GM12865 (cell line): ENCODE results near the gene PRSS21.

ENCODE experiments used
- DNase-seq: peaks from one replicate; pipeline ENCODE4 v3.0.0; 2010; ENCODE audit warnings: low read depth
- H3K4me3 ChIP-seq: 2 replicates; pipeline ENCODE4 v1.5.1; 2011; ENCODE audit warnings: mild to moderate bottlenecking, low read depth, low read length, control low read depth
- TF ChIP-seq, protein P1 (sequence below): IDR thresholded peaks from 2 replicates; pipeline ENCODE4 v1.5.1; 2011; ENCODE audit warnings: low read length, control low read depth, low read depth, inconsistent platforms; ENCODE audit not compliant: insufficient read depth; ENCODE audit errors: missing control alignments

The PRSS21 gene

DNA sequence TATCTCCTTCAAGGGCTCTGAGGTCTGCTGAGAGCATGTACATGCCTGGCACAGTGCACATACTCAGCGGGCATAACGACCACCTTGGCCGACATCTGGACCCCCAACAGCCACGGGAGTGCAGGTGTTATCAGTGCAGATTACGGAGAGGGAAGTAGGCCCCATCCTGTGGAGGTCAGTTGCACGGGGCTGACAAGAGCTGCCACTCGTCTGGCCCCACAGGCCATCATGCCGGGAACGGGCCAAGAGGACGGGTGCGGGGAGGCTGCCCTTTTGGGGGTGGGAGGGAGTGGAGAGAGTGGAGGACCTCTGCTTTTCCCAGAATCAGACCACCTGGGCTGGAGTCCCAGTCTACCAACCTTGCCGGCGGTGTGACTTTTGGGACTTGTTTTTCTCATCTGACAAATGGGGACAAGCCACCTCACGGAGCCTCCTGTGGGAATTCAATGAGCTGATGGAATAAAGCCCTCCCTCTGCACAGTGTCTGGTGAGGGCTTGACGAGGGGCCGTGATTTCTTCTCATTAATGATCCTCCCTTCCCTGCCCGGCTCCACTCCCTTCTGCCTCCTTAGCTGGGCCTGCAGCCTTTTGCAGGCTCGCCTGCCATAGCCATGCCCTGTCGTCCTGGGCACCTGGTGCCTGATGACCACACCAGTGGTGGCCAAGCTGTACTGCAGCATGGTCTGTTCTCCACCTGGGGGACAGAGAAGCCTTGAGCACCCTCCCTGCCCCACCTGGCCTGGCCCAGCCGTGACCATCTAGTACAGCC is 34.3 kb upstream of the PRSS21 start:
- H3K4me3 ChIP-seq = no peak overlapping the region
- DNase-seq = no peak
- TF ChIP-seq, protein P1, sequence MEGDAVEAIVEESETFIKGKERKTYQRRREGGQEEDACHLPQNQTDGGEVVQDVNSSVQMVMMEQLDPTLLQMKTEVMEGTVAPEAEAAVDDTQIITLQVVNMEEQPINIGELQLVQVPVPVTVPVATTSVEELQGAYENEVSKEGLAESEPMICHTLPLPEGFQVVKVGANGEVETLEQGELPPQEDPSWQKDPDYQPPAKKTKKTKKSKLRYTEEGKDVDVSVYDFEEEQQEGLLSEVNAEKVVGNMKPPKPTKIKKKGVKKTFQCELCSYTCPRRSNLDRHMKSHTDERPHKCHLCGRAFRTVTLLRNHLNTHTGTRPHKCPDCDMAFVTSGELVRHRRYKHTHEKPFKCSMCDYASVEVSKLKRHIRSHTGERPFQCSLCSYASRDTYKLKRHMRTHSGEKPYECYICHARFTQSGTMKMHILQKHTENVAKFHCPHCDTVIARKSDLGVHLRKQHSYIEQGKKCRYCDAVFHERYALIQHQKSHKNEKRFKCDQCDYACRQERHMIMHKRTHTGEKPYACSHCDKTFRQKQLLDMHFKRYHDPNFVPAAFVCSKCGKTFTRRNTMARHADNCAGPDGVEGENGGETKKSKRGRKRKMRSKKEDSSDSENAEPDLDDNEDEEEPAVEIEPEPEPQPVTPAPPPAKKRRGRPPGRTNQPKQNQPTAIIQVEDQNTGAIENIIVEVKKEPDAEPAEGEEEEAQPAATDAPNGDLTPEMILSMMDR = no peak

DNA sequence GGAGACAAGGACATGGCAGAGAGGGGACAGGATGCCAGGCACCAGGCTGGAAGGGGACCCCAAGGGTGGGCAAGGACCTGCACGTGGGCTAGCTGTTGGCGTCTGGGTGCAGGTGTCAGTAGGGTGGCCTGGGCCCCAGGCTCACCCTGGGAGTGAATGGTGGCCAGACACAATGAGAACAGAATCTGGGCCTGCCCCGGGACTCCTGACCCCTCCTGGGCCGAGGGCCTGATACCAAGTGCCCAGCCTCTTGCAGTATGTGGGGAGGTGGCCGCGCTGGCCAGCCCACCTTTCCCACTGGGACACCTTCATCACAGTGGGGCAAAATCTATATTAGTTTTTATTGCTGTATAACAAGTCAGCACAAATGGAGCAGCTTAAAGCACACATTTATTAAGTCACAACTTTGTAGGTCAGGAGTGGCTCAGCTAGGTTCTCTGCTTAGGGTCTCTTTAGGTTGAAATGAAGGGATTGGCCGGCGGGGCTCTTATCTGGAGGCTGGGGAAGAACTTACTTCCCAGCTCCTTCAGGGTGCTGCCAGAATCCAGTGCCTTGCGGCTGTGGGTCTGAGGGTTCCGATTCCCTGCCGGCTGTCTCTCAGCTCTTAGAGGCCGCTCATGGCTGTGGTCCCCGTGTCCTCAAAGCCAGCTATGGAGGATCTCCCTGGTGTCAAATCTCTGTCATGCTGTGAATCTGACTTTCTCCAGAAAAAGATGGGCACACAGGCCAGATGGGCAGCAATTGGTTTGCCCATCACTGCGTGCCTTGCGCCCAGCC is 33.3 kb upstream of the PRSS21 start:
- TF ChIP-seq, protein P1 = no peak
- no peak for DNase-seq
- H3K4me3 ChIP-seq = no peak overlapping the region

DNA sequence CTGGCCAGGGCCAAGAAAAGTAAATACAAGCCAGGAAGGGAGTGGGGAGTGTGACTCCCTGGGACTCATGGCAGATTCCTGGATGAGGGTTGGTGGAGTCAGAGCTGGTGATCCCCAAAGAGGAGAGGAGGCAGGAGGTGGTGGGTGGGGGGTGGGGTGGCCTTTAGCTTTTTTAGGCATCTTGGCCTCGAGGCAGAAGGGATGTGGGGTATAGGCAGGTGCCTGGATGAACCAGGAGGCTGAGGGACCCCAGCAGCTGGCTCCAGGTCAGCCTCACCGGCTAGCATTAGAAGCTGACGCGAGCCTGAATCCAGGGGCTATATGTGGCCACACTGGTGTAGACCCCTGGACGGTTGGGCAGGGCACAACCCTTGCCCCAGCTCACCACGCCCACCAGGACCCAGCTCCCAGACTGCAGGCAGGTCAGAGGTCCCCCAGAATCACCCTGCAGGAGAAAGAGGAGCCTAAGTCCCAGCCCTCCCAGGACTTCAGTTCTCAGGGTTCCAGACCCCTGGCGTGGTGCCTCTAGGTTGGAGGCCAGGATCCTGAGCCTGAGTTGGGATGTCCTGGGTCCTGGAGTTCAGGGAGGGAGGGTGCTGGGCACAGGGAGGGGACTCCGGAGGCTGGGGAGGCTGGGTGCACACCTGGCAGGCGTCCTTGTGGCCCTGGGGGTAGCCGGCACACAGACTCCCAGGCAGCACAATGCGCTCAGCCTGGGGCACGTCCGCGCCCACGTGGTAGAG is 32.5 kb upstream of the PRSS21 start:
- no peak for DNase-seq
- H3K4me3 ChIP-seq = no peak overlapping the region
- TF ChIP-seq, protein P1 = no peak

DNA sequence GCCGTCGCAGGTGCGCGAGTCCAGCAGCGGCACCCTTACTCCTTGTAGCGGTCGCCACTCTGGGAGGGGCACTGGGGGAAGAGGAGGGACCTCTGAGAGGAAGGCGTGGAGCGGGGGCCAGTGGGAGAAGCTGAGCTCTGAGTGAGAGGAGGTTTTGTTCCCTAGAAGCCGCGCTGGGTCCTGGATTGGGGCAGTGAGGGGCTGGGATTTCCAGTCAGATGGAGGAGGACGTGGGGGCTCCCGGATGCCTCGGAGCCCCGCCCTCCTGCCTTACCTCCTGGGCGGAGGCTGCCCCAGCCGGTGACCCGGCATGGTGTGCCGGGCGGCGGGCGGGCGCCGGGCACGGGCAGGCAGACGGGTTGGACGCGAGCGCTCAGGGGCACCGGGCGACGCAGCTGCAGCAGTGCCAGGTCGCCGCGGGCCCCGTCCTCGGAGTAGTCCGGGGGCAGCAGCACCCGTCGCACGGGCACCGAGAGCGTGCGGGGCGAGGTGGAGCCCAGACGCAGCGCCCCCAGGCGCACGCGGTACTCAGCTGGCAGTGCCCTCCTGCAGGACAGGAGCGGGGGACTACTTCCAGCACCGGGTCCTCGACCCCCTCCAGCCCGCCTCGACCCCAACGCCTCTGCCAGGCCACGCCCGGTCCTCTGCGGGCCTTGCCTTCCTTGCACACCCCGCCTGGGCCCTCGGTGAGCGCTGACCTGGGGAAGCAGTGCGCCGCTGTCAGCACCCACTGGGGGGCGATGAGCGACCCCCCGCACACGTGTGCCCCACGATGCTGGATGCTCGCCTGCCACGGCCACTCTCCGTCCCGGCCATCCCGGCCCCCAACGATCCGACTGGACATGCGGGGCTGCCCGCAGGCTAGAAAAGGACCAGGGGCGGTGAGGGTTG is 31.7 kb upstream of the PRSS21 start:
- DNase-seq = no peak
- TF ChIP-seq, protein P1 = no peak
- no peak overlapping the region for H3K4me3 ChIP-seq

DNA sequence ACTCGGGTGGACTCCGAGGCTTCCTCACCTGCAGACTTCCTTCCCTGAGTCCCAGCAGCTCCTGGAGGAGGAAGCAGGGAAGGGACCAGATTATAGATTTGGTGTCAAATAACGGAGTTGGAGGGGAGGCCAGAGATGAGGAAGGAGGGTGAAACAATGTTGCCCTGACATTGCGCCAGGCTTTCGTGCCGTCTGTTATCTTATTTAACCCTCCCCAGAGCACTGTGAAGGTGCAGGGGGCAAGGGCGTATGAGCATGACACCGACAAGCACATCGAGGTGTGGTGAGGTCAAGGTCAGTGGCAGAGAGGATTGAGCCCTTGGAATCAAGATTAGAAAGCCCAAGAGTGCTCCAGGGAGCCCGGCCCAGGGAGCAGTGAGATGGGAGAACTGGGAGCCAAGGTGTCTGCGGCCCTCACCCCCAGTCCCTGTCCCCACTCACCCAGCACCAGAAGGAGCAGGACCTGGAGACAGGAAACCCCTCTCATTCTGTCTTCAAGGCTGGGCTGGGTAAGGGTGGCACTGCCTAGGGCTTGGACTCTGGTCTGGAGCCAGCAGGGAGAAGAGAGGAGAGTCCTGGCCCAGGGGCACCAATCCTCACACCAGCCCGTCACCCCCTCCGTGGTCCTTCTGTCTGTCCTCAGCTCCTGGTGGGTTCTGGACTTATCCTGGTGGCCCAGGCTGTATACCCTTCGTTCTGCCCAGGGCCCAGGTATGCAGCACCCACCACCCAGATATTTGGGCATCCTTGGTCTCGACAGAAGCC is 30.8 kb upstream of the PRSS21 start:
- TF ChIP-seq, protein P1 = no peak
- H3K4me3 ChIP-seq = no peak overlapping the region
- no peak for DNase-seq
